Mucosa of descending colon (tissue), 3 donors: ENCODE data around the gene GNAI3. TPM values are rescaled to one million over a fixed set of nuclear protein-coding genes. Genes with fewer than 3 reads are reported as not detected.
A peak's percentile ranks its signal among the peaks of the same experiment; 100 is the strongest.

Source experiments
- ATAC-seq: fragments of 200-7000 bp; cut with Tn5 transposase; one replicate; pipeline ENCODE4 v1.9.1; 2020; ENCODE audit warnings: mild to moderate bottlenecking, moderate library complexity
- DNase-seq, 3 donors: peaks; one replicate each; pipeline ENCODE4 v3.0.0-alpha.2; 2020
- H3K36me3 ChIP-seq: fragments of 200-600 bp; one replicate; pipeline ENCODE4 v1.8.0; 2021; ENCODE audit warnings: low read depth, mild to moderate bottlenecking
- H3K4me1 ChIP-seq: fragments of 200-600 bp; one replicate; pipeline ENCODE4 v1.8.0; 2021; ENCODE audit warnings: low read depth, mild to moderate bottlenecking
- H3K4me3 ChIP-seq: fragments of 200-600 bp; one replicate; pipeline ENCODE4 v1.8.0; 2021; ENCODE audit warnings: mild to moderate bottlenecking
- H3K9me3 ChIP-seq: fragments of 200-600 bp; one replicate; pipeline ENCODE4 v1.8.0; 2021; ENCODE audit warnings: mild to moderate bottlenecking
- intact Hi-C, 2 donors: fragments of 100-400 bp; cut with DNase I in 1 of 2; cut with micrococcal nuclease in 1 of 2; formaldehyde crosslinking; loops; one replicate each; pipeline versions ENCODE4 v1.11.0 to v1.11.1; 2022; cut with DNase I, micrococcal nuclease
- total RNA-seq, 3 donors: library from RNA; stranded (reverse); fragmentation: NEBNext Ultra II Directional in 2 of 3; extraction: Animal tissue kit (Norgen Biotek cat#: 25700) in 2 of 3; gene quantifications; one replicate each; pipeline versions ENCODE4 v1.2.1 to v1.2.4, GENCODE V29; 2021 to 2023
- TF ChIP-seq, protein P1 (sequence below): fragments of 200-600 bp; IDR thresholded peaks from one replicate; pipeline ENCODE4 v1.8.0; 2022; ENCODE audit warnings: antibody characterized with exemption, mild to moderate bottlenecking
- donor health status: DM: no; HTN: no; CAD: no; lungs with moderate emphysema.
- donor health status: DM: no; HTN: no; CAD: no.
- donor health status: DM: no; HTN: yes; CAD: no.

The GNAI3 gene
- total RNA-seq, 3 donors from 2014 or later = 6.5 to 8.3 (median 7.6) TPM

GRCh38 chr1:109543283-109543987 is 5.0 kb upstream of the GNAI3 start:
- TF ChIP-seq, protein P1, sequence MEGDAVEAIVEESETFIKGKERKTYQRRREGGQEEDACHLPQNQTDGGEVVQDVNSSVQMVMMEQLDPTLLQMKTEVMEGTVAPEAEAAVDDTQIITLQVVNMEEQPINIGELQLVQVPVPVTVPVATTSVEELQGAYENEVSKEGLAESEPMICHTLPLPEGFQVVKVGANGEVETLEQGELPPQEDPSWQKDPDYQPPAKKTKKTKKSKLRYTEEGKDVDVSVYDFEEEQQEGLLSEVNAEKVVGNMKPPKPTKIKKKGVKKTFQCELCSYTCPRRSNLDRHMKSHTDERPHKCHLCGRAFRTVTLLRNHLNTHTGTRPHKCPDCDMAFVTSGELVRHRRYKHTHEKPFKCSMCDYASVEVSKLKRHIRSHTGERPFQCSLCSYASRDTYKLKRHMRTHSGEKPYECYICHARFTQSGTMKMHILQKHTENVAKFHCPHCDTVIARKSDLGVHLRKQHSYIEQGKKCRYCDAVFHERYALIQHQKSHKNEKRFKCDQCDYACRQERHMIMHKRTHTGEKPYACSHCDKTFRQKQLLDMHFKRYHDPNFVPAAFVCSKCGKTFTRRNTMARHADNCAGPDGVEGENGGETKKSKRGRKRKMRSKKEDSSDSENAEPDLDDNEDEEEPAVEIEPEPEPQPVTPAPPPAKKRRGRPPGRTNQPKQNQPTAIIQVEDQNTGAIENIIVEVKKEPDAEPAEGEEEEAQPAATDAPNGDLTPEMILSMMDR = no peak
- DNase-seq (no peak), ATAC-seq (no peak)
- intact Hi-C loops = loop anchor here (5.0 to 10.0 kb wide), 4 partner anchors 91 to 441 kb away; partner anchors contain the start of genes AHCYL1 (in 1 of the 2) and EPS8L3 (in 1 of the 2)
- H3K9me3 ChIP-seq = no peaks in the 10 kb centered on the region
- peaks cover 14% of the 10 kb centered on the region for H3K4me1 ChIP-seq
- H3K36me3 ChIP-seq = no peaks in the 10 kb centered on the region
- no peak overlapping the region for H3K4me3 ChIP-seq

DNA sequence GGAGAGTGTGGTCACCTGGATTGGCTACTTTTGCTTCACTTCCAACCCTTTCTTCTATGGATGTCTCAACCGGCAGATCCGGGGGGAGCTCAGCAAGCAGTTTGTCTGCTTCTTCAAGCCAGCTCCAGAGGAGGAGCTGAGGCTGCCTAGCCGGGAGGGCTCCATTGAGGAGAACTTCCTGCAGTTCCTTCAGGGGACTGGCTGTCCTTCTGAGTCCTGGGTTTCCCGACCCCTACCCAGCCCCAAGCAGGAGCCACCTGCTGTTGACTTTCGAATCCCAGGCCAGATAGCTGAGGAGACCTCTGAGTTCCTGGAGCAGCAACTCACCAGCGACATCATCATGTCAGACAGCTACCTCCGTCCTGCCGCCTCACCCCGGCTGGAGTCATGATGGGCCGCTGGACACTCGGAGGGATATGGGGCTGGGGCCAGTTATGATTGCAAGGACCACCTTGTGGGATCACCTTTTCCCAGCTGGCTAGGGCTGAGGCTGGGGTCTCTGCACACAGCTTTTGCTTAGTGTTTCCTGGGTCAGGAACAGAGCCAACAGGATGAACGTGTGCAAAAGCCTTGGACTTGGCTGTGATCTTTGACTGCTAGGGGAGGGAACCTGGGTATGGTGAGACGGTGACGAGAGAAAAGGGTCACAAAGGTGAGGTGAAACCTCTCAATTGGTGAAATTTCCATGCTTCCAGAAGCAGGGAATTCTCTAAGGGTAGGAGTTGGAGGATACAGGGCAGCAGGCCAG is 4.3 kb upstream of the GNAI3 start:
- Histone ChIP-seq H3K4me1 (peaks cover 14% of the 10 kb centered on the region), H3K36me3 (no peaks in the 10 kb centered on the region), H3K4me3 (no peak overlapping the region), H3K9me3 (no peaks in the 10 kb centered on the region)
- TF ChIP-seq, protein P1 = no peak
- intact Hi-C loops = loop anchor here (5.0 to 10.0 kb wide), 4 partner anchors 91 to 441 kb away; partner anchors contain the start of genes AHCYL1 (in 1 of the 2) and EPS8L3 (in 1 of the 2)
- DNase-seq (no peak), ATAC-seq (no peak)

DNA sequence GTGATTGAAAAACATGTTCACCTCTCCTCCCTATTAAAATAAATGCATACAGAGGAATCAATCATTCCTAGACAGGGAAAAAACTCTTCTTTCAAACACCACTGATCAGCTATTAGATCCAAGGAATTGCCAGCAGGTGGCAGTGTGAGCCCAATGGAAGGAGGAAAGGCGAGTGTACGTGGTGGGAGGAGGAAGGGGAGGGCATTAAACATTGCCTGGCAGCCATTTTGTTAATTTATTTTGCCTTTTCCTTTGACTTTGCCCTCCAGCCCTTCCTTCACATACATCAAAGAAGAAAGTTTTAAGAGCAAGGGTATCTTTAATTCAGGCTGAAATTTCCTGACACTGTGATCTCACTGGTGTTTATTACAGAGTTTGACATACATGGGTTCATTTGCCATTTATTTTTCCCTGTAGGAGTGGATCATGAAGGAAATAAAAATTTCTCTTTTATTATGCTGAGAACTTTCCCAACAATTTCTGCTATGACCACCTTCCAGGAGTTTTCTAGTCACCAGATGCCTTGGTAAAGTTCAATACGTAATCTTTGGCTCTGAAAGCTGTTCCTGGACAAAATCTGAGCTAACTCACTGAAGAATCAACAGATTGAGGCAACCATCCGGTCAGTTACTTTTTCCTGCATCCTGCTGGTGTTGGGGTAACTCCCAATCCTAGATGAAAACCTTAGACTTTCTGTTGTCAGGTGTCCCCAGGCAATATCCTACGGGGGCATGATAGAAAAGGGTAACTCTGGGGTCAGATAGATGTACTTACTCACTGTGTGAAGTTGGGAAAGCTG is 1.9 kb upstream of the GNAI3 start:
- Histone ChIP-seq H3K4me3 (no peak overlapping the region), H3K4me1 (peaks cover 33% of the 10 kb centered on the region), H3K36me3 (no peaks in the 10 kb centered on the region), H3K9me3 (no peaks in the 10 kb centered on the region)
- DNase-seq = peak; percentile 81 to 99 (median 87)
- intact Hi-C loops = loop anchor here (5.0 to 10.0 kb wide), 4 partner anchors 88 to 438 kb away; partner anchors contain the start of genes AHCYL1 (in 1 of the 2) and EPS8L3 (in 1 of the 2)
- TF ChIP-seq, protein P1 = peak; percentile 63
- ATAC-seq = peak; percentile 78

DNA sequence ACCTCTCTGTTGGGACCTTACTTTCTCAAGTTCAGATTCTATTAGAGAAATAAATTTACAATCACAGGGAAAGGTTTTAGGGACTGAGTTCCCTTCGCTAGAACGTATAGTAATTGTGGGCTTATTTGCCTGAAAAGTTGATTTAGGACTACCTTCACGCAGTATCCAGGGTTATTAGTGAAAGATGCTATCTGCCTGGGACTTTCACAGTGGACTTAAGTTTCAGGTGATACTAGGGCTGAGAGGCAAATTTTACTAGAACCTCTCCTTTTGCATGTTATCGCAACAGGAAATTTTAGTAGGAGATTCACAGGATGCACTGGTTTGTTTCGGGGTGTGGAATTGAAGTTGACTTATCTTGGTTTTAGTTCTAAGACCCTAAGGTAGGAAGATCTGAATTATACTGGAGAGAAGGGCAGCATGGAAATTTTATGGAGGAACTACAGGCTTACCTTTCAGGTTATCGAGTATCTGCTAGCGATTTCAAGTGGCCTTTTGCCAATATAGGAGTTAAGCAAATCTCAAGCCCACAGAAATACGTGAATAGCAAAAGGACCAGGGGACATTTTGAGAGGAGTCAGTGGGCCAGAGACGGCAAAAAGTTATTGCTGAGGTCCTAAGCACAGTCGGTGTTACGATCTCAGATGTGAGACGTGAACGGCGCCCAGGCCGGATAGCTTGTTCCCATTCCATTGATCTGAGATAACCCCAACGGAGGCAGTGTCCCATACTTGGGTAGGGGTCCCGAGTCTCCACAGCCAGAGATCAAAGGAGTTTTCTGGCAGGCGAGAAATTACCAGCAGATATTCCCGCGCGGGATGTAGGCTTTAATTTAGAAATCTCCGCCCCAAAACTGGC is 723 bp upstream of the GNAI3 start:
- H3K36me3 ChIP-seq = no peaks in the 10 kb centered on the region
- H3K4me1 ChIP-seq = peaks cover 43% of the 10 kb centered on the region
- peak in 2 of 3 donors; percentile 57 to 61 for DNase-seq
- H3K9me3 ChIP-seq = no peaks in the 10 kb centered on the region
- peak; percentile 22 for ATAC-seq
- H3K4me3 ChIP-seq = peak overlapping the region; percentile 65
- intact Hi-C loops = loop anchor here (5.0 to 10.0 kb wide), 4 partner anchors 87 to 437 kb away; partner anchors contain the start of genes AHCYL1 (in 1 of the 2) and EPS8L3 (in 1 of the 2)
- TF ChIP-seq, protein P1 = no peak
